ENCODE results near the gene DHCR7. TPM values are rescaled to one million over a fixed set of nuclear protein-coding genes. Genes with fewer than 3 reads are reported as not detected.

Gene DHCR7
- total and polyA plus RNA-seq, 2 experiments from 2014 or later: 13.6 to 15.7 TPM

GRCh38 chr11:71410363-71410966 lies 37.7 kb downstream of the DHCR7 start:
- Histone ChIP-seq H3K4me1 (ENCODE audit: insufficient read depth) (no peaks in the 10 kb centered on the region), H3K79me2 (ENCODE audit: insufficient read depth) (no peaks in the 10 kb centered on the region), H3K9me3 (ENCODE audit: low read depth) (no peaks in the 10 kb centered on the region), H2AFZ (no peak overlapping the region), H3K27ac (no peak overlapping the region), H3K36me3 (ENCODE audit: low read depth) (no peaks in the 10 kb centered on the region), H4K20me1 (ENCODE audit: insufficient read depth) (no peaks in the 10 kb centered on the region), H3K27me3 (replicated peaks; ENCODE audit: insufficient read depth) (peaks cover 7% of the 10 kb centered on the region), H3K9ac (no peak overlapping the region), H3K4me3 (no peak overlapping the region), H3F3A (ENCODE audit: insufficient read depth) (no peaks in the 10 kb centered on the region), H3K4me2 (ENCODE audit: unreplicated experiment) (no peak overlapping the region), H3K9me2 (ENCODE audit: insufficient read depth) (no peaks in the 10 kb centered on the region)
- no peak for TF ChIP-seq EZH2phosphoT487 (IDR thresholded peaks at IDR 0.05; ENCODE audit: insufficient read depth, low read depth)
- no peak for TF ChIP-seq EZH2 (IDR thresholded peaks at IDR 0.05; ENCODE audit: insufficient read depth, poor library complexity, severe bottlenecking)
- no peak for DNase-seq
- in situ Hi-C loops (cut with MboI): no loop called here
- WGBS, 2 experiments (ENCODE audit: low coverage in 1 of 2, low lambda C conversion rate in 2 of 2, missing lambda C conversion rate in 2 of 2): 62 to 66% methylated on average over 7 of the region's 7 CpGs

GRCh38 chr11:71408826-71409225 lies 39.4 kb downstream of the DHCR7 start:
- no peaks in the 10 kb centered on the region for H3K79me2 ChIP-seq (ENCODE audit: insufficient read depth)
- no peak for TF ChIP-seq EZH2 (IDR thresholded peaks at IDR 0.05; ENCODE audit: insufficient read depth, poor library complexity, severe bottlenecking)
- no peak for TF ChIP-seq EZH2phosphoT487 (IDR thresholded peaks at IDR 0.05; ENCODE audit: insufficient read depth, low read depth)
- in situ Hi-C loops (cut with MboI): no loop called here
- no peaks in the 10 kb centered on the region for H3F3A ChIP-seq (ENCODE audit: insufficient read depth)
- peaks cover 7% of the 10 kb centered on the region for H3K27me3 ChIP-seq (replicated peaks; ENCODE audit: insufficient read depth)
- no peaks in the 10 kb centered on the region for H3K36me3 ChIP-seq (ENCODE audit: low read depth)
- no peaks in the 10 kb centered on the region for H4K20me1 ChIP-seq (ENCODE audit: insufficient read depth)
- no peaks in the 10 kb centered on the region for H3K9me2 ChIP-seq (ENCODE audit: insufficient read depth)
- H3K4me2 ChIP-seq (ENCODE audit: unreplicated experiment): no peak overlapping the region
- no peak for DNase-seq
- 33% methylated on average over 7 of the region's 7 CpGs for WGBS, 2 experiments (ENCODE audit: low coverage in 1 of 2, low lambda C conversion rate in 2 of 2, missing lambda C conversion rate in 2 of 2)
- no peak overlapping the region for H3K9ac ChIP-seq
- H2AFZ ChIP-seq: no peak overlapping the region
- no peaks in the 10 kb centered on the region for H3K4me1 ChIP-seq (ENCODE audit: insufficient read depth)
- no peaks in the 10 kb centered on the region for H3K9me3 ChIP-seq (ENCODE audit: low read depth)
- H3K4me3 ChIP-seq: no peak overlapping the region
- no peak overlapping the region for H3K27ac ChIP-seq

DNA sequence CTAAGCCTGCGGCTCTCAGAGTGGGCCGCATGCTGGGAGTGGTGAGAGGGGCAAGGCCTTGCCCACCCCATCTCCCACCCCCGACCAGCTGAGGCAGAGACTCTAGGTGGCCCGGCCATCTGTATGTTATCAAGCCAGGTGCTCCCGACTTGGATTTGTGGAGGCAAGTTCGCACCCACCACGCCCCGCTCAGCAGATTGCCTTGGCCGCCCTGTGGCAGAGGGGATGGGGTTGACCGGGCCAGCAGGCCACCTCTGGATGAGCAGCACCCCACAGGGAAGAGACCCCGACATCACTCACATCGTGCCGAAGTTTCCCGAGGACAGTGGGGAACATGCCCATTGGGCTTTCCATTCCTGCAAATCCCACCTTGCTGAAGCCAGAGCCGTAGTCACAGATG lies 40.8 kb downstream of the DHCR7 start:
- DNase-seq: no peak
- no peak for TF ChIP-seq EZH2phosphoT487 (IDR thresholded peaks at IDR 0.05; ENCODE audit: insufficient read depth, low read depth)
- TF ChIP-seq EZH2 (IDR thresholded peaks at IDR 0.05; ENCODE audit: insufficient read depth, poor library complexity, severe bottlenecking): no peak
- in situ Hi-C loops (cut with MboI): no loop called here
- H3K36me3 ChIP-seq (ENCODE audit: low read depth): no peaks in the 10 kb centered on the region
- H3K4me1 ChIP-seq (ENCODE audit: insufficient read depth): no peaks in the 10 kb centered on the region
- no peaks in the 10 kb centered on the region for H3K9me2 ChIP-seq (ENCODE audit: insufficient read depth)
- no peaks in the 10 kb centered on the region for H3K79me2 ChIP-seq (ENCODE audit: insufficient read depth)
- H3K4me3 ChIP-seq: no peak overlapping the region
- no peak overlapping the region for H2AFZ ChIP-seq
- H4K20me1 ChIP-seq (ENCODE audit: insufficient read depth): no peaks in the 10 kb centered on the region
- H3K9me3 ChIP-seq (ENCODE audit: low read depth): no peaks in the 10 kb centered on the region
- 58 to 68% methylated on average over 12 to 13 of the region's 15 CpGs for WGBS, 2 experiments (ENCODE audit: low coverage in 1 of 2, low lambda C conversion rate in 2 of 2, missing lambda C conversion rate in 2 of 2)
- H3K27ac ChIP-seq: no peak overlapping the region
- peaks cover 7% of the 10 kb centered on the region for H3K27me3 ChIP-seq (replicated peaks; ENCODE audit: insufficient read depth)
- H3F3A ChIP-seq (ENCODE audit: insufficient read depth): no peaks in the 10 kb centered on the region
- no peak overlapping the region for H3K9ac ChIP-seq
- no peak overlapping the region for H3K4me2 ChIP-seq (ENCODE audit: unreplicated experiment)

GRCh38 chr11:71406681-71407080 lies 41.5 kb downstream of the DHCR7 start:
- no peaks in the 10 kb centered on the region for H3K4me1 ChIP-seq (ENCODE audit: insufficient read depth)
- no peaks in the 10 kb centered on the region for H3K9me2 ChIP-seq (ENCODE audit: insufficient read depth)
- H3K4me3 ChIP-seq: no peak overlapping the region
- no peak overlapping the region for H3K9ac ChIP-seq
- peaks cover 7% of the 10 kb centered on the region for H3K27me3 ChIP-seq (replicated peaks; ENCODE audit: insufficient read depth)
- no peaks in the 10 kb centered on the region for H3K79me2 ChIP-seq (ENCODE audit: insufficient read depth)
- TF ChIP-seq EZH2phosphoT487 (IDR thresholded peaks at IDR 0.05; ENCODE audit: insufficient read depth, low read depth) (no peak), EZH2 (IDR thresholded peaks at IDR 0.05; ENCODE audit: insufficient read depth, poor library complexity, severe bottlenecking) (no peak)
- in situ Hi-C loops (cut with MboI): no loop called here
- whole genome bisulfite sequencing, 2 experiments (ENCODE audit: low coverage in 1 of 2, low lambda C conversion rate in 2 of 2, missing lambda C conversion rate in 2 of 2): 48 to 50% methylated on average over 10 of the region's 10 CpGs
- H3K36me3 ChIP-seq (ENCODE audit: low read depth): no peaks in the 10 kb centered on the region
- no peaks in the 10 kb centered on the region for H3K9me3 ChIP-seq (ENCODE audit: low read depth)
- H3K4me2 ChIP-seq (ENCODE audit: unreplicated experiment): no peak overlapping the region
- DNase-seq: no peak
- H4K20me1 ChIP-seq (ENCODE audit: insufficient read depth): no peaks in the 10 kb centered on the region
- H3K27ac ChIP-seq: no peak overlapping the region
- no peak overlapping the region for H2AFZ ChIP-seq
- H3F3A ChIP-seq (ENCODE audit: insufficient read depth): no peaks in the 10 kb centered on the region

DNA sequence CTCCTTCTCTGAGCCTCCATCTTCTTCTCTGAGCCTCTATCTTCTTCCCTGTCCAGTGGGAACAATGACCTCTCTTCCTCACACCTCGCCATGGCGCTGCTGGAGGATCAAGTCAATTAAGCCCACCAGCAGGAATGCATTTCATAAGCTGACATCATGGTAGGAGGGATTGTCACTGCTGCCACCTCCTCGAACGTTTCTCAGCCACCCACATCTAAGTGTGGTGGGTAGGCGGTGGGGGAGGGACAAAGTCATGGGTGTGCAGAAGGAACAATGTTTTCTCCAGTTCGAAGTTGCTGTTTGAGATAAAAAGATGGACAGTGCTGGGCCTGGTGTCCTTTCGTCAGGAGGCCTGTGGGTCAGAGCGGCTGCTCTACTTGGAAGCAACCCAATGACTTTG lies 44.0 kb downstream of the DHCR7 start:
- DNase-seq: no peak
- Histone ChIP-seq H3K27me3 (replicated peaks; ENCODE audit: insufficient read depth) (peaks cover 7% of the 10 kb centered on the region), H3K79me2 (ENCODE audit: insufficient read depth) (no peaks in the 10 kb centered on the region), H3K4me2 (ENCODE audit: unreplicated experiment) (no peak overlapping the region), H3K27ac (no peak overlapping the region), H3F3A (ENCODE audit: insufficient read depth) (no peaks in the 10 kb centered on the region), H2AFZ (no peak overlapping the region), H4K20me1 (ENCODE audit: insufficient read depth) (no peaks in the 10 kb centered on the region), H3K4me1 (ENCODE audit: insufficient read depth) (no peaks in the 10 kb centered on the region), H3K4me3 (no peak overlapping the region), H3K9me3 (ENCODE audit: low read depth) (no peaks in the 10 kb centered on the region), H3K9ac (no peak overlapping the region), H3K36me3 (ENCODE audit: low read depth) (no peaks in the 10 kb centered on the region), H3K9me2 (ENCODE audit: insufficient read depth) (no peaks in the 10 kb centered on the region)
- 30 to 42% methylated on average over 8 of the region's 8 CpGs for WGBS, 2 experiments (ENCODE audit: low coverage in 1 of 2, low lambda C conversion rate in 2 of 2, missing lambda C conversion rate in 2 of 2)
- TF ChIP-seq EZH2phosphoT487 (IDR thresholded peaks at IDR 0.05; ENCODE audit: insufficient read depth, low read depth): no peak
- no peak for TF ChIP-seq EZH2 (IDR thresholded peaks at IDR 0.05; ENCODE audit: insufficient read depth, poor library complexity, severe bottlenecking)
- in situ Hi-C loops (cut with MboI): no loop called here

All from GM23248 (cell line).